DMS79 (cell line): ENCODE measurements around the gene TCEAL9.
"Not testable (repeated sequence)": the region's sequence is repeated elsewhere in the genome, so short reads cannot be mapped to it uniquely, and the experiment has no call there.

ENCODE experiments used
- DNase-seq: peaks from one replicate; lab custom pipeline; 2025; lab: John Stamatoyannopoulos, UW

The TCEAL9 gene

GRCh38 chrX:103376118-103376978 lies 20.0 kb downstream of the TCEAL9 start, which contains the start of gene BEX3:
Gene BEX3 (plus strand): TSS chrX:103376538. CDS start chrX:103377522, 984 bp downstream.
- peak; percentile 94 for DNase-seq

- peak; percentile 51 for DNase-seq
Measured at GRCh38 chrX:103376979-103377324, 20.6 kb downstream of the TCEAL9 start.

GRCh38 chrX:103378990-103379389 lies 22.7 kb downstream of the TCEAL9 start:
- no peak for DNase-seq

GRCh38 chrX:103382877-103383276 lies 26.6 kb downstream of the TCEAL9 start:
- DNase-seq = no peak

GRCh38 chrX:103384672-103385071 lies 28.4 kb downstream of the TCEAL9 start:
- DNase-seq = no peak

GRCh38 chrX:103385283-103385830 lies 29.1 kb downstream of the TCEAL9 start:
- DNase-seq = not testable (repeated sequence)

GRCh38 chrX:103386332-103386731 lies 30.0 kb downstream of the TCEAL9 start:
- no peak for DNase-seq

- no peak for DNase-seq
Measured at GRCh38 chrX:103393487-103393886, 37.2 kb downstream of the TCEAL9 start.

- no peak for DNase-seq
Measured at GRCh38 chrX:103396186-103396585, 39.9 kb downstream of the TCEAL9 start.

- DNase-seq = no peak
Measured at GRCh38 chrX:103396660-103397059, 40.4 kb downstream of the TCEAL9 start.

GRCh38 chrX:103397707-103398106 lies 41.4 kb downstream of the TCEAL9 start:
- DNase-seq = no peak

- no peak for DNase-seq
Measured at GRCh38 chrX:103398421-103398864, 42.1 kb downstream of the TCEAL9 start.

GRCh38 chrX:103399744-103400143 lies 43.4 kb downstream of the TCEAL9 start:
- no peak for DNase-seq

GRCh38 chrX:103400931-103401330 lies 44.6 kb downstream of the TCEAL9 start:
- no peak for DNase-seq

- peak; percentile 89 for DNase-seq
Measured at GRCh38 chrX:103404231-103405008, 48.1 kb downstream of the TCEAL9 start.

GRCh38 chrX:103405009-103405333 lies 48.7 kb downstream of the TCEAL9 start:
- DNase-seq = no peak

GRCh38 chrX:103406256-103406655 lies 50.0 kb downstream of the TCEAL9 start:
- DNase-seq = no peak

- no peak for DNase-seq
Measured at GRCh38 chrX:103407776-103408175, 51.5 kb downstream of the TCEAL9 start.
